K562 (cell line): ENCODE data around the gene ZNF599. TPM values are rescaled to one million over a fixed set of nuclear protein-coding genes. Genes with fewer than 3 reads are reported as not detected.

Experiments used
- polyA plus RNA-seq, 8 experiments: library from polyadenylated mRNA; depleted of rRNA in 4 of 8; stranded (reverse) in 5 of 8; unstranded in 3 of 8; fragments of >200 nt; fragmentation: Nextera tagmentation in 2 of 8; fragmentation: Illumina TruSeq in 1 of 8; extraction: Ambion mirVana in 2 of 8; extraction: Trizol in 1 of 8; gene quantifications; 2 replicates each; pipeline versions ENCODE4 v1.2.1 to v1.2.3, GENCODE V29; 2011 to 2014; ENCODE audit warnings: inconsistent platforms in 1 of 8, missing spikeins in 1 of 8
- total RNA-seq, 7 experiments: library from RNA; depleted of rRNA in 6 of 7; stranded (reverse); fragments of >200 nt in 6 of 7; fragmentation: Illumina TruSeq in 2 of 7; extraction: Trizol in 2 of 7; gene quantifications; 2 replicates each; pipeline versions ENCODE4 v1.2.1 to v1.2.3, GENCODE V29; 2011 to 2021; ENCODE audit warnings: low replicate concordance in 1 of 7

The ZNF599 gene
- total and polyA plus RNA-seq, 9 of the 15 experiments (the other 6 are each of a cell fraction or from before 2014, with no cell fraction given) = 0.71 to 6.7 (median 2.8) TPM

Other genes starting within 250 kb of the ZNF599 start
- gene SCGB2B2, start 96.1 kb downstream of the ZNF599 start, total RNA-seq (2014; rRNA removed) = 0.20 TPM in 1 of 2 replicates, not detected in the other
- gene SCGB2B2, start 96.1 kb downstream of the ZNF599 start, total RNA-seq (2014; rRNA removed; fragmentation: Illumina TruSeq; extraction: Trizol) = not detected in 2 replicates
- 0.08 TPM in 1 of 2 replicates, not detected in the other for gene SCGB2B2, start 96.1 kb downstream of the ZNF599 start, total RNA-seq (2015; rRNA removed; fragmentation: Illumina TruSeq; extraction: Trizol)
- gene SCGB2B2, start 96.1 kb downstream of the ZNF599 start, total RNA-seq (2021) = not detected in 2 replicates
- not detected in 2 replicates for gene SCGB2B2, start 96.1 kb downstream of the ZNF599 start, polyA plus RNA-seq (2011; rRNA removed)
- not detected in 2 replicates for gene SCGB2B2, start 96.1 kb downstream of the ZNF599 start, polyA plus RNA-seq (2014; fragmentation: Illumina TruSeq; extraction: Trizol)
- gene SCGB2B2, start 96.1 kb downstream of the ZNF599 start, polyA plus RNA-seq (2014; fragmentation: Nextera tagmentation; extraction: Ambion mirVana) = not detected
- not detected in 2 replicates for gene SCGB2B2, start 96.1 kb downstream of the ZNF599 start, polyA plus RNA-seq (2014; rRNA removed)
- 0.20 TPM in 1 of 2 replicates, not detected in the other for gene ZNF302, start 95.5 kb downstream of the ZNF599 start, total RNA-seq (2014; rRNA removed)
- gene ZNF302, start 95.5 kb downstream of the ZNF599 start, total RNA-seq (2014; rRNA removed; fragmentation: Illumina TruSeq; extraction: Trizol) = 0.29 and 0.44 TPM in 2 replicates
- gene ZNF302, start 95.5 kb downstream of the ZNF599 start, total RNA-seq (2015; rRNA removed; fragmentation: Illumina TruSeq; extraction: Trizol) = 0.18 and 0.19 TPM in 2 replicates
- 0.24 and 0.56 TPM in 2 replicates for gene ZNF302, start 95.5 kb downstream of the ZNF599 start, total RNA-seq (2021)
- gene ZNF302, start 95.5 kb downstream of the ZNF599 start, polyA plus RNA-seq (2011; rRNA removed) = 0.09 and 0.95 TPM in 2 replicates
- 0.30 and 0.39 TPM in 2 replicates for gene ZNF302, start 95.5 kb downstream of the ZNF599 start, polyA plus RNA-seq (2014; fragmentation: Illumina TruSeq; extraction: Trizol)
- under 1 TPM; 0.08 to 0.10 TPM for gene ZNF302, start 95.5 kb downstream of the ZNF599 start, polyA plus RNA-seq (2014; fragmentation: Nextera tagmentation; extraction: Ambion mirVana)
- gene ZNF302, start 95.5 kb downstream of the ZNF599 start, polyA plus RNA-seq (2014; rRNA removed) = 0.22 and 1.0 TPM in 2 replicates
- gene ZNF181, start 39.0 kb downstream of the ZNF599 start, total RNA-seq (2014; rRNA removed) = 8.4 and 13.6 TPM in 2 replicates
- 12.5 and 12.6 TPM in 2 replicates for gene ZNF181, start 39.0 kb downstream of the ZNF599 start, total RNA-seq (2014; rRNA removed; fragmentation: Illumina TruSeq; extraction: Trizol)
- gene ZNF181, start 39.0 kb downstream of the ZNF599 start, total RNA-seq (2015; rRNA removed; fragmentation: Illumina TruSeq; extraction: Trizol) = 11.5 and 12.1 TPM in 2 replicates
- gene ZNF181, start 39.0 kb downstream of the ZNF599 start, total RNA-seq (2021) = 9.4 and 10.1 TPM in 2 replicates
- gene ZNF181, start 39.0 kb downstream of the ZNF599 start, polyA plus RNA-seq (2011; rRNA removed) = 10.1 and 14.3 TPM in 2 replicates
- gene ZNF181, start 39.0 kb downstream of the ZNF599 start, polyA plus RNA-seq (2014; fragmentation: Illumina TruSeq; extraction: Trizol) = 11.7 and 11.8 TPM in 2 replicates
- 1 to 10 TPM; 4.3 to 6.9 TPM for gene ZNF181, start 39.0 kb downstream of the ZNF599 start, polyA plus RNA-seq (2014; fragmentation: Nextera tagmentation; extraction: Ambion mirVana)
- 14.1 and 20.3 TPM in 2 replicates for gene ZNF181, start 39.0 kb downstream of the ZNF599 start, polyA plus RNA-seq (2014; rRNA removed)
- gene ZNF30, start 153.7 kb upstream of the ZNF599 start, total RNA-seq (2014; rRNA removed) = 7.1 and 10.8 TPM in 2 replicates
- gene ZNF30, start 153.7 kb upstream of the ZNF599 start, total RNA-seq (2014; rRNA removed; fragmentation: Illumina TruSeq; extraction: Trizol) = 10.7 and 11.1 TPM in 2 replicates
- 9.0 and 10.6 TPM in 2 replicates for gene ZNF30, start 153.7 kb upstream of the ZNF599 start, total RNA-seq (2015; rRNA removed; fragmentation: Illumina TruSeq; extraction: Trizol)
- gene ZNF30, start 153.7 kb upstream of the ZNF599 start, total RNA-seq (2021) = 10.3 and 11.4 TPM in 2 replicates
- gene ZNF30, start 153.7 kb upstream of the ZNF599 start, polyA plus RNA-seq (2011; rRNA removed) = 8.3 and 9.7 TPM in 2 replicates
- gene ZNF30, start 153.7 kb upstream of the ZNF599 start, polyA plus RNA-seq (2014; fragmentation: Illumina TruSeq; extraction: Trizol) = 8.3 and 9.8 TPM in 2 replicates
- gene ZNF30, start 153.7 kb upstream of the ZNF599 start, polyA plus RNA-seq (2014; fragmentation: Nextera tagmentation; extraction: Ambion mirVana) = 10 to 100 TPM in 1 of 2 experiments, 1 to 10 TPM in 1; 9.2 to 13.4 TPM
- gene ZNF30, start 153.7 kb upstream of the ZNF599 start, polyA plus RNA-seq (2014; rRNA removed) = 7.3 and 7.6 TPM in 2 replicates
- 14.5 and 14.6 TPM in 2 replicates for gene ZNF792, start 191.0 kb upstream of the ZNF599 start, total RNA-seq (2014; rRNA removed)
- gene ZNF792, start 191.0 kb upstream of the ZNF599 start, total RNA-seq (2014; rRNA removed; fragmentation: Illumina TruSeq; extraction: Trizol) = 15.8 and 17.7 TPM in 2 replicates
- 10.0 and 10.4 TPM in 2 replicates for gene ZNF792, start 191.0 kb upstream of the ZNF599 start, total RNA-seq (2015; rRNA removed; fragmentation: Illumina TruSeq; extraction: Trizol)
- 15.5 and 16.5 TPM in 2 replicates for gene ZNF792, start 191.0 kb upstream of the ZNF599 start, total RNA-seq (2021)
- gene ZNF792, start 191.0 kb upstream of the ZNF599 start, polyA plus RNA-seq (2011; rRNA removed) = 9.6 and 12.0 TPM in 2 replicates
- 9.9 and 10.2 TPM in 2 replicates for gene ZNF792, start 191.0 kb upstream of the ZNF599 start, polyA plus RNA-seq (2014; fragmentation: Illumina TruSeq; extraction: Trizol)
- gene ZNF792, start 191.0 kb upstream of the ZNF599 start, polyA plus RNA-seq (2014; fragmentation: Nextera tagmentation; extraction: Ambion mirVana) = 1 to 10 TPM; 3.3 to 3.5 TPM
- 7.0 and 7.9 TPM in 2 replicates for gene ZNF792, start 191.0 kb upstream of the ZNF599 start, polyA plus RNA-seq (2014; rRNA removed)
- gene GRAMD1A, start 227.1 kb upstream of the ZNF599 start, total RNA-seq (2014; rRNA removed) = 41.8 and 47.0 TPM in 2 replicates
- 13.9 and 16.4 TPM in 2 replicates for gene GRAMD1A, start 227.1 kb upstream of the ZNF599 start, total RNA-seq (2014; rRNA removed; fragmentation: Illumina TruSeq; extraction: Trizol)
- gene GRAMD1A, start 227.1 kb upstream of the ZNF599 start, total RNA-seq (2015; rRNA removed; fragmentation: Illumina TruSeq; extraction: Trizol) = 19.4 and 20.5 TPM in 2 replicates
- gene GRAMD1A, start 227.1 kb upstream of the ZNF599 start, total RNA-seq (2021) = 58.7 and 62.5 TPM in 2 replicates
- 39.4 and 54.3 TPM in 2 replicates for gene GRAMD1A, start 227.1 kb upstream of the ZNF599 start, polyA plus RNA-seq (2011; rRNA removed)
- gene GRAMD1A, start 227.1 kb upstream of the ZNF599 start, polyA plus RNA-seq (2014; fragmentation: Illumina TruSeq; extraction: Trizol) = 38.5 and 54.1 TPM in 2 replicates
- 1 to 10 TPM; 1.4 to 1.7 TPM for gene GRAMD1A, start 227.1 kb upstream of the ZNF599 start, polyA plus RNA-seq (2014; fragmentation: Nextera tagmentation; extraction: Ambion mirVana)
- 61.7 and 63.8 TPM in 2 replicates for gene GRAMD1A, start 227.1 kb upstream of the ZNF599 start, polyA plus RNA-seq (2014; rRNA removed)